Heart left ventricle (tissue), 16 donors: Measurements from ENCODE around the gene SUSD5. TPM values are rescaled to one million over a fixed set of nuclear protein-coding genes. Genes with fewer than 3 reads are reported as not detected.

Experiments
- ATAC-seq, 4 donors: fragments of 200-7000 bp; cut with Tn5 transposase; one replicate each; pipeline ENCODE4 v1.9.1; 2020 to 2022; ENCODE audit warnings: moderate library complexity in 4 of 4, mild to moderate bottlenecking in 3 of 4, moderate number of reproducible peaks in 1 of 4
- DNase-seq, 5 donors: peaks; one replicate each; pipeline ENCODE4 v3.0.0-alpha.2; 2020
- H3K27ac ChIP-seq, 12 donors: fragments of 200-600 bp; sonication (generic) in 4 of 12; one replicate each; pipeline versions ENCODE4 v1.5.0 to v1.8.0; 2016 to 2022; ENCODE audit warnings: mild to moderate bottlenecking in 2 of 12
- H3K27me3 ChIP-seq, 9 donors: fragments of 200-600 bp; sonication (generic) in 2 of 9; one replicate each; pipeline versions ENCODE4 v1.5.1 to v1.8.0; 2016 to 2022; ENCODE audit warnings: mild to moderate bottlenecking in 3 of 9
- H3K36me3 ChIP-seq, 9 donors: fragments of 200-600 bp; sonication (generic) in 2 of 9; one replicate each; pipeline versions ENCODE4 v1.5.0 to v1.8.0; 2018 to 2022; ENCODE audit warnings: mild to moderate bottlenecking in 2 of 9
- H3K4me1 ChIP-seq, 12 donors: fragments of 200-600 bp; sonication (generic) in 4 of 12; one replicate each; pipeline versions ENCODE4 v1.5.0 to v1.8.0; 2016 to 2022; ENCODE audit warnings: mild to moderate bottlenecking in 3 of 12
- H3K4me3 ChIP-seq, 12 donors: fragments of 200-600 bp; sonication (generic) in 4 of 12; one replicate each; pipeline versions ENCODE4 v1.5.0 to v1.8.0; 2017 to 2022; ENCODE audit warnings: mild to moderate bottlenecking in 9 of 12, moderate library complexity in 4 of 12
- H3K9me3 ChIP-seq, 12 donors: fragments of 200-600 bp; sonication (generic) in 4 of 12; one replicate each; pipeline versions ENCODE4 v1.5.0 to v1.8.0; 2016 to 2022; ENCODE audit warnings: mild to moderate bottlenecking in 1 of 12
- POLR2A ChIP-seq, 2 donors: fragments of 450-650 bp; IDR thresholded peaks; one replicate each; pipeline ENCODE4 v1.6.1; 2017; ENCODE audit warnings: antibody characterized with exemption in 2 of 2, mild to moderate bottlenecking in 2 of 2, moderate library complexity in 2 of 2
- WGBS, 4 donors: extraction: QIAGEN DNeasy Blood & Tissue Kit in 2 of 4; methylation state at CpG; one replicate each; pipeline versions ENCODE4 v1.1.5 to v1.1.7; 2013 to 2018; 5-methylcytosine and 5-hydroxymethylcytosine counted together
- intact Hi-C, 10 donors: fragments of 100-400 bp; cut with DNase I; formaldehyde crosslinking; loops; one replicate each; pipeline versions ENCODE4 v1.11.1 to v1.14.2; 2022
- long read RNA-seq, 3 donors: library from polyadenylated mRNA; unstranded; transcript quantifications; one replicate each; pipeline ENCODE4 v2.0.0, GENCODE V29; 2020 to 2021
- polyA plus RNA-seq, 2 donors: library from polyadenylated mRNA; stranded (reverse); fragments of 200-250 nt; gene quantifications; one replicate each; pipeline ENCODE4 v1.2.3, GENCODE V29; 2013
- total RNA-seq, 9 donors: library from RNA; depleted of rRNA in 2 of 9; stranded (reverse); fragments of >200 nt in 2 of 9; fragmentation: NEBNext Ultra II Directional in 3 of 9; extraction: Animal tissue kit (Norgen Biotek cat#: 25700) in 3 of 9; gene quantifications; one replicate each; pipeline versions ENCODE4 v1.1.0 to v1.2.4, GENCODE V29; 2016 to 2023
- TF ChIP-seq, protein P1 (sequence below), 12 donors: fragments of 200-600 bp; sonication (generic) in 4 of 12; IDR thresholded peaks; one replicate each; pipeline versions ENCODE4 v1.5.0 to v1.8.0; 2018 to 2022; ENCODE audit warnings: antibody characterized with exemption in 12 of 12, mild to moderate bottlenecking in 5 of 12
- donor health status: ischemic (EF 13 %, LVEDD 7.1; RV severe dilation, severe dysfunction).
- donor health status: healthy with polysubstance abuse.
- donor health status: DM: no; HTN: yes; CAD: no.
- donor health status: DM: no; HTN: no; CAD: no.
- donor health status: ischemic (EF 25% LVEDD 6.9; RV normal size, moderate dysfunction).
- donor health status: ischemic (EF 25% LVEDD 5.7; RV mildly dilated, moderate dysfunction).
- donor health status: healthy.
- donor health status: DM: yes; HTN: yes; CAD: no.
- donor health status: ischemic (EF 35%, LVEDD 5.7; RV mildly dilated, moderate dysfunction).
- donor health status: nonischemic (EF 11% LVEDD 7.7; RV severe dilation, severe dysfunction).
- donor health status: DM: yes; HTN: yes; CAD: no.
- donor health status: PGD.
- donor health status: ischemic (EF 29% LVEDD 5.4; RV normal size, mild dysfunction).
- donor health status: nonischemic (EF 23%, LVEDD 6.1; RV moderate dilation, normal function).

SUSD5 gene
- total RNA-seq = 10 to 100 TPM in 1 of 9 donors, 1 to 10 TPM in 5, under 1 TPM in 3; 0.49 to 20.3 (median 1.6) TPM
- under 1 TPM; 0.57 to 0.80 TPM for polyA plus RNA-seq
- long read RNA-seq, donor 1, full-length matches to known transcripts = 5 of 5 reads
- long read RNA-seq, donor 1, partial matches to known transcripts = 0 of 5 reads
- long read RNA-seq, donor 1, other reads (novel, unspliced or antisense) = 0 of 5 reads
- long read RNA-seq, donor 2, full-length matches to known transcripts = 4 of 7 reads
- long read RNA-seq, donor 2, partial matches to known transcripts = 0 of 7 reads
- long read RNA-seq, donor 2, other reads (novel, unspliced or antisense) = 3 of 7 reads
- long read RNA-seq, donor 3, full-length matches to known transcripts = 32 of 36 reads
- long read RNA-seq, donor 3, partial matches to known transcripts = 4 of 36 reads
- long read RNA-seq, donor 3, other reads (novel, unspliced or antisense) = 0 of 36 reads

- Histone ChIP-seq H3K36me3 (no peaks in the 10 kb centered on the region), H3K4me1 (peaks cover 0 to 14% (median 0%) of the 10 kb centered on the region in 12 donors), H3K4me3 (peak within 1 kb of the TSS; percentile 20 to 59 (median 48)), H3K9me3 (peaks cover 0 to 4% (median 0%) of the 10 kb centered on the region in 12 donors), H3K27ac (peak within 1 kb of the TSS in 1 of 12 donors; percentile 50), H3K27me3 (peaks cover 0 to 51% (median 11%) of the 10 kb centered on the region in 9 donors)
- DNase-seq = peak in 3 of 5 donors; percentile 15 to 58 (median 24)
- TF ChIP-seq, protein P1, sequence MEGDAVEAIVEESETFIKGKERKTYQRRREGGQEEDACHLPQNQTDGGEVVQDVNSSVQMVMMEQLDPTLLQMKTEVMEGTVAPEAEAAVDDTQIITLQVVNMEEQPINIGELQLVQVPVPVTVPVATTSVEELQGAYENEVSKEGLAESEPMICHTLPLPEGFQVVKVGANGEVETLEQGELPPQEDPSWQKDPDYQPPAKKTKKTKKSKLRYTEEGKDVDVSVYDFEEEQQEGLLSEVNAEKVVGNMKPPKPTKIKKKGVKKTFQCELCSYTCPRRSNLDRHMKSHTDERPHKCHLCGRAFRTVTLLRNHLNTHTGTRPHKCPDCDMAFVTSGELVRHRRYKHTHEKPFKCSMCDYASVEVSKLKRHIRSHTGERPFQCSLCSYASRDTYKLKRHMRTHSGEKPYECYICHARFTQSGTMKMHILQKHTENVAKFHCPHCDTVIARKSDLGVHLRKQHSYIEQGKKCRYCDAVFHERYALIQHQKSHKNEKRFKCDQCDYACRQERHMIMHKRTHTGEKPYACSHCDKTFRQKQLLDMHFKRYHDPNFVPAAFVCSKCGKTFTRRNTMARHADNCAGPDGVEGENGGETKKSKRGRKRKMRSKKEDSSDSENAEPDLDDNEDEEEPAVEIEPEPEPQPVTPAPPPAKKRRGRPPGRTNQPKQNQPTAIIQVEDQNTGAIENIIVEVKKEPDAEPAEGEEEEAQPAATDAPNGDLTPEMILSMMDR (IDR thresholded peaks at IDR 0.05) = no peak
- TF ChIP-seq POLR2A (IDR thresholded peaks at IDR 0.05) = no peak
- peak in 2 of 4 donors; percentile 46 to 61 for ATAC-seq
- 1% methylated on average over 38 to 90 of the region's 90 CpGs for WGBS, 4 donors
- intact Hi-C loops = no loop called here
Measured at GRCh38 chr3:33218446-33219174, at the start of gene SUSD5. Gene SUSD5, minus strand, starts transcription at chr3:33218810. Its CDS starts 13 bp downstream, at chr3:33218797.

DNA sequence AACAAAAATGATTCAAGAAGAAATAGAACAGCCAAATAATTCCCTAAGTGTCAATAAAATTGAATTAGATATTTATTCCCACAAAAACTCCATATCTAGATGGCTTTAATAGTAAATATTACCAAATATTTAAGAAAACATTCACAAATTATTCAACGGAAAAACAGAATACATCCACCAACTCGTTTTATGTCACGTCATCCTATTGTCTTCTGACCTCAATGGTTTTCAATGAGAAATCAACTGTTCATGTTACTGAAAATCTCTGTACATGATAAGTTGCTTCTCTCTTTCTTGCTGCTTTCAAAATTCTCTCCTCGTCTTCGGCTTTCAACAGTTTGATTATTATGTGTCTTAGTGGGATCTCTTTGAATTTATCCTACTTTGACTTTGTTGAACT, 41.5 kb upstream of the SUSD5 start:
- no peak for ATAC-seq
- intact Hi-C loops = no loop called here
- Histone ChIP-seq H3K4me1 (no peaks in the 10 kb centered on the region), H3K36me3 (no peaks in the 10 kb centered on the region), H3K9me3 (peaks cover 0 to 4% (median 0%) of the 10 kb centered on the region in 12 donors), H3K4me3 (no peak overlapping the region), H3K27ac (no peak overlapping the region), H3K27me3 (no peaks in the 10 kb centered on the region)
- 89 to 95% (median 90%) methylated on average over 5 of the region's 5 CpGs for WGBS, 4 donors
- TF ChIP-seq POLR2A (IDR thresholded peaks at IDR 0.05) = no peak
- TF ChIP-seq, protein P1 (IDR thresholded peaks at IDR 0.05) = no peak
- DNase-seq = no peak

- Histone ChIP-seq H3K4me1 (no peaks in the 10 kb centered on the region), H3K4me3 (no peak overlapping the region), H3K27ac (no peak overlapping the region), H3K9me3 (no peaks in the 10 kb centered on the region), H3K36me3 (no peaks in the 10 kb centered on the region), H3K27me3 (no peaks in the 10 kb centered on the region)
- DNase-seq = no peak
- 77 to 89% (median 82%) methylated on average over 2 of the region's 2 CpGs for WGBS, 4 donors
- TF ChIP-seq, protein P1 (IDR thresholded peaks at IDR 0.05) = no peak
- no peak for TF ChIP-seq POLR2A (IDR thresholded peaks at IDR 0.05)
- intact Hi-C loops = no loop called here
- no peak for ATAC-seq
Measured at GRCh38 chr3:33256249-33256648, 37.6 kb upstream of the SUSD5 start.

GRCh38 chr3:33250712-33251111, 32.1 kb upstream of the SUSD5 start:
- Histone ChIP-seq H3K27me3 (no peaks in the 10 kb centered on the region), H3K27ac (no peak overlapping the region), H3K4me3 (no peak overlapping the region), H3K4me1 (no peaks in the 10 kb centered on the region), H3K36me3 (no peaks in the 10 kb centered on the region), H3K9me3 (no peaks in the 10 kb centered on the region)
- DNase-seq (no peak), ATAC-seq (no peak)
- no peak for TF ChIP-seq POLR2A (IDR thresholded peaks at IDR 0.05)
- 36 to 60% (median 57%) methylated on average over 1 of the region's 1 CpG for WGBS, 4 donors
- intact Hi-C loops = no loop called here
